SK-N-SH (cell line): ENCODE data around the gene KRTAP12-1. TPM values are rescaled to one million over a fixed set of nuclear protein-coding genes. Genes with fewer than 3 reads are reported as not detected.
A peak's percentile ranks its signal among the peaks of the same experiment; 100 is the strongest.

Experiments
- CTCF ChIA-PET: fragments of 300-600, 350-600 bp; formaldehyde crosslinking; extraction: SDS; loops from one replicate; lab custom pipeline; 2021; lab: Yijun Ruan, JAX
- POLR2A ChIA-PET: fragments of 350-600 bp; sonication (Branson Sonifier 250); formaldehyde crosslinking; extraction: SDS; loops from one replicate; lab custom pipeline; 2020; ENCODE audit warnings: antibody characterized with exemption, inconsistent platforms; lab: Yijun Ruan, JAX
- DNase-seq: peaks from one replicate; pipeline ENCODE4 v3.0.0; 2012
- H2AFZ ChIP-seq: fragments of 200-600 bp; sonication (generic); 2 replicates; pipeline ENCODE4 v1.8.1; 2016; ENCODE audit warnings: antibody characterized with exemption, mild to moderate bottlenecking, low read depth
- H3F3A ChIP-seq: fragments of 200-600 bp; sonication (generic); replicated peaks from 2 replicates; pipeline ENCODE3; 2016; ENCODE audit warnings: antibody characterized with exemption, mild to moderate bottlenecking; ENCODE audit not compliant: insufficient read depth
- H3K27ac ChIP-seq, 2 experiments: fragments of 200-500 bp in 1 of 2; fragments of 200-600 bp in 1 of 2; sonication (Bioruptor generic) in 1 of 2; sonication (generic), shearing (Covaris generic) in 1 of 2; 2 replicates each; pipeline versions ENCODE4 v1.5.1 to v1.6.1; 2014 to 2016; ENCODE audit warnings: low read depth in 2 of 2, inconsistent platforms in 1 of 2, low read length in 1 of 2, mild to moderate bottlenecking in 1 of 2, mixed read lengths in 1 of 2
- H3K27me3 ChIP-seq: fragments of 200-600 bp; sonication (generic), shearing (Covaris generic); 2 replicates; pipeline ENCODE4 v1.6.1; 2016; ENCODE audit warnings: mixed run types; ENCODE audit not compliant: insufficient read depth
- H3K36me3 ChIP-seq, 2 experiments: fragments of 200-500 bp in 1 of 2; fragments of 200-600 bp in 1 of 2; sonication (Bioruptor generic) in 1 of 2; sonication (generic) in 1 of 2; replicated peaks in 1 of 2; 2 replicates each; pipeline versions ENCODE3 to v1.5.1; 2014 to 2016; ENCODE audit warnings: low read length in 1 of 2, mild to moderate bottlenecking in 1 of 2; ENCODE audit not compliant: insufficient read depth in 2 of 2, control insufficient read depth in 1 of 2
- H3K4me1 ChIP-seq, 2 experiments: fragments of 200-500 bp in 1 of 2; fragments of 200-600 bp in 1 of 2; sonication (Bioruptor generic) in 1 of 2; sonication (generic), shearing (Covaris generic) in 1 of 2; 2 replicates each; pipeline versions ENCODE4 v1.5.1 to v1.6.1; 2014 to 2016; ENCODE audit warnings: low read depth in 1 of 2, low read length in 1 of 2, mixed run types in 1 of 2; ENCODE audit not compliant: insufficient read depth in 2 of 2, control insufficient read depth in 1 of 2
- H3K4me2 ChIP-seq: fragments of 200-600 bp; sonication (generic), shearing (Covaris generic); 2 replicates; pipeline ENCODE4 v1.6.1; 2017; ENCODE audit warnings: mixed run types
- H3K4me3 ChIP-seq, 2 experiments: fragments of 200-500 bp in 1 of 2; fragments of 200-600 bp in 1 of 2; sonication (Bioruptor generic) in 1 of 2; sonication (generic), shearing (Covaris generic) in 1 of 2; 2 replicates each; pipeline versions ENCODE4 v1.5.1 to v1.8.1; 2014 to 2016; ENCODE audit warnings: low read depth in 2 of 2, inconsistent platforms in 1 of 2, low read length in 1 of 2, mild to moderate bottlenecking in 1 of 2, mixed read lengths in 1 of 2, moderate library complexity in 1 of 2
- H3K79me2 ChIP-seq: fragments of 200-600 bp; sonication (generic); 2 replicates; pipeline ENCODE4 v1.8.1; 2017; ENCODE audit warnings: mild to moderate bottlenecking; ENCODE audit not compliant: insufficient read depth
- H3K9ac ChIP-seq: fragments of 200-600 bp; sonication (generic); 2 replicates; pipeline ENCODE4 v1.6.1; 2017; ENCODE audit warnings: mixed run types
- H3K9me2 ChIP-seq: fragments of 200-600 bp; sonication (generic); 2 replicates; pipeline ENCODE4 v1.6.1; 2017; ENCODE audit warnings: mixed run types
- H3K9me3 ChIP-seq: fragments of 200-600 bp; sonication (generic); 2 replicates; pipeline ENCODE4 v1.6.1; 2017; ENCODE audit warnings: mixed run types, mild to moderate bottlenecking, moderate library complexity
- H4K20me1 ChIP-seq: fragments of 200-600 bp; sonication (generic); 2 replicates; pipeline ENCODE4 v1.6.1; 2017; ENCODE audit warnings: mild to moderate bottlenecking, mixed run types; ENCODE audit not compliant: insufficient read depth
- CHD2 ChIP-seq: fragments of 150-350 bp; IDR thresholded peaks from 2 replicates; pipeline ENCODE4 v1.6.1; 2018; ENCODE audit warnings: low read length; ENCODE audit not compliant: partially characterized antibody
- CTCF ChIP-seq: fragments of 200-600 bp; sonication (generic); IDR thresholded peaks from 2 replicates; pipeline ENCODE4 v1.6.1; 2017; ENCODE audit warnings: antibody characterized with exemption, mild to moderate bottlenecking, moderate library complexity
- ELF1 ChIP-seq: IDR thresholded peaks from 2 replicates; pipeline ENCODE4 v1.4.0; 2012
- FOSL2 ChIP-seq: IDR thresholded peaks from 2 replicates; pipeline ENCODE4 v1.4.0; 2012; ENCODE audit warnings: low read depth, mild to moderate bottlenecking, moderate library complexity, borderline replicate concordance
- JUND ChIP-seq: IDR thresholded peaks from 2 replicates; pipeline ENCODE4 v1.4.0; 2012
- PBX3 ChIP-seq: IDR thresholded peaks from 2 replicates; pipeline ENCODE4; 2012
- POLR2AphosphoS5 ChIP-seq: IDR thresholded peaks from 2 replicates; pipeline ENCODE4 v1.6.1; 2012; ENCODE audit warnings: low read depth, low read length
- REST ChIP-seq: IDR thresholded peaks from 2 replicates; pipeline ENCODE4 v1.6.1; 2012; ENCODE audit warnings: mild to moderate bottlenecking, low read depth, low read length, moderate library complexity
- RXRA ChIP-seq: IDR thresholded peaks from 2 replicates; pipeline ENCODE4 v1.4.0; 2012; ENCODE audit warnings: low read depth, mild to moderate bottlenecking, borderline replicate concordance
- TAF1 ChIP-seq: IDR thresholded peaks from 2 replicates; pipeline ENCODE4 v1.6.1; 2012; ENCODE audit warnings: low read depth, mild to moderate bottlenecking, low read length, moderate library complexity, borderline replicate concordance
- ZBTB33 ChIP-seq: IDR thresholded peaks from 2 replicates; pipeline ENCODE4 v1.4.0; 2012; ENCODE audit warnings: low read depth, borderline replicate concordance
- WGBS: methylation state at CpG from one replicate; pipeline ENCODE4 v1.1.6; 2017; ENCODE audit warnings: low lambda C conversion rate; 5-methylcytosine and 5-hydroxymethylcytosine counted together
- polyA plus RNA-seq, 3 experiments: library from polyadenylated mRNA; depleted of rRNA; stranded (reverse); fragments of >200 nt; gene quantifications; 2 replicates each; pipeline ENCODE4 v1.2.3, GENCODE V29; 2012

The KRTAP12-1 gene
- polyA plus RNA-seq, 1 of the 3 experiments (the other 2 are of a cell fraction): not detected

GRCh38 chr21:44710756-44711326 is 28.9 kb upstream of the KRTAP12-1 start (continued):
- TF ChIP-seq PBX3 (no peak), CTCF (no peak), ELF1 (no peak)
- TF ChIP-seq, all 33 proteins: peak for 0

- no peaks in the 10 kb centered on the region; a peak in 1 of 4 replicates for H3K4me1 ChIP-seq
- no peaks in the 10 kb centered on the region for H3F3A ChIP-seq
- H3K79me2 ChIP-seq: no peaks in the 10 kb centered on the region
- H3K4me2 ChIP-seq: no peak overlapping the region
- H3K9me2 ChIP-seq: no peaks in the 10 kb centered on the region
- no peak overlapping the region for H2AFZ ChIP-seq
- H3K4me3 ChIP-seq: no peak overlapping the region
- ChIA-PET POLR2A (no interaction called here), CTCF (interaction anchor here (0.8 to 1.2 kb wide), 3 partner anchors 10 to 32 kb away, joined by 3 to 4 read pairs (median 3); no protein-coding TSS in a partner anchor)
- no peak overlapping the region for H3K27ac ChIP-seq
- TF ChIP-seq REST: no peak
- TF ChIP-seq ZBTB33: no peak
- no peak for TF ChIP-seq RXRA
- no peak for TF ChIP-seq TAF1
- no peak for TF ChIP-seq FOSL2
- no peak for TF ChIP-seq PBX3
- TF ChIP-seq POLR2AphosphoS5: no peak
- no peak for TF ChIP-seq JUND
- TF ChIP-seq CHD2: no peak
- H3K27me3 ChIP-seq: peaks cover 85% of the 10 kb centered on the region
- WGBS: 3% methylated on average over 6 of the region's 17 CpGs
- H3K9ac ChIP-seq: no peak overlapping the region
- DNase-seq: peak; percentile 31
- H4K20me1 ChIP-seq: no peaks in the 10 kb centered on the region
- no peaks in the 10 kb centered on the region for H3K36me3 ChIP-seq
- H3K9me3 ChIP-seq: no peaks in the 10 kb centered on the region
Observed at GRCh38 chr21:44710294-44710665, 28.3 kb upstream of the KRTAP12-1 start.
